Frontal cortex (tissue), 4 donors: Measurements from ENCODE around the gene CIAO1. TPM values are rescaled to one million over a fixed set of nuclear protein-coding genes. Genes with fewer than 3 reads are reported as not detected.
"Not testable (repeated sequence)": the region's sequence is repeated elsewhere in the genome, so short reads cannot be mapped to it uniquely, and the experiment has no call there.

Experiments used
- DNase-seq, 2 donors: peaks; one replicate each; pipeline ENCODE4 v3.0.0; 2012; ENCODE audit warnings: low spot score in 2 of 2
- FAIRE-seq: peaks from 2 replicates; lab custom pipeline; 2012; peaks lifted over from hg19 to GRCh38; lab: Jason Lieb, UNC
- total RNA-seq: library from RNA; depleted of rRNA; stranded (reverse); fragments of >200 nt; gene quantifications from one replicate; pipeline ENCODE4 v1.2.3, GENCODE V29; 2014
- donor health status: control.
- donor health status: control.
- donor health status: control.

Gene CIAO1
- 74.6 TPM for total RNA-seq

DNA sequence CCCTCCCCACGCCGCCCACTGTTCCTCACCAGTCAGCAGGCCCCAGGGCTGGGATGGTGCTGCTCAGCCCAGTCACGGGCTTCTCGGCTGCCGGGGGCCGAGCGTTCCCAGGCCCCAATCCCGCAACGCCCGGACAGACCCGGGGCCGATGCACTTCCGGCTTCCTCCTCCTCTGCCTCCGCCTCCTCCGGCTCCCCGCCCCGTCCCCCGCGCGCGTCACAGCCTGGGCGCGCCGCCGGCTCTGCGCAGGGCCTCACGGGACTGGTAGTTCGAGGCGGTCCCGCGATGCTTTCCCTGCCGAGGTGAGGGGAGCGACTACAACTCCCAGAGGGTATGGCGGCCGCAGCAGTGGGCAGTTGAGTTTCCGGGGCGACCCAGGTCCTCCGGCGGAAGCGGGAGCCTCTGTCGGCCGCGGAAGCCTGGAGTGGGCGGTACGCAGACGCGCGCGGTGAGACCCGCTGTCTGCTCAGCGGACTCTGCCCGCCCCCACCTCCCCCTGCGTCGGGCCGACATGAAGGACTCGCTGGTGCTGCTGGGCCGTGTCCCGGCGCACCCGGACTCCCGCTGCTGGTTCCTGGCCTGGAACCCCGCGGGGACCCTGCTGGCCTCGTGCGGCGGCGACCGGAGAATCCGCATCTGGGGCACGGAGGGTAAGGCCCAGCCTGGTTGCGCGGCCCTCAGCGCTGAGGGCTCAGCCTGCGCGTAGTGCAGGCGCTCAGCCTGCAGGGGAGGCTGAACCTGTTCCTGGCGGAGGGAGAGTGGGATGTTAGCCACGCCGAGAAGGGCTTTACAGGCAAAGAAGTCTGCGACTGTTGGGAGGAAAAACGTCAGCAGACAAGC is at the start of gene CIAO1, which contains the start of gene TMEM127:
CIAO1 (plus strand) TSS at position 386 of the 840 bp plus-strand sequence; CDS start at position 512, 126 bp downstream.
TMEM127 (minus strand) TSS at position 158 of the 840 bp plus-strand sequence. CDS start 616 bp downstream, outside the sequence.
- DNase-seq (peak; percentile 98 to 99), FAIRE-seq (no peak)

GRCh38 chr2:96218508-96219131 is 47.4 kb upstream of the CIAO1 start:
- FAIRE-seq (no peak), DNase-seq (no peak)

DNA sequence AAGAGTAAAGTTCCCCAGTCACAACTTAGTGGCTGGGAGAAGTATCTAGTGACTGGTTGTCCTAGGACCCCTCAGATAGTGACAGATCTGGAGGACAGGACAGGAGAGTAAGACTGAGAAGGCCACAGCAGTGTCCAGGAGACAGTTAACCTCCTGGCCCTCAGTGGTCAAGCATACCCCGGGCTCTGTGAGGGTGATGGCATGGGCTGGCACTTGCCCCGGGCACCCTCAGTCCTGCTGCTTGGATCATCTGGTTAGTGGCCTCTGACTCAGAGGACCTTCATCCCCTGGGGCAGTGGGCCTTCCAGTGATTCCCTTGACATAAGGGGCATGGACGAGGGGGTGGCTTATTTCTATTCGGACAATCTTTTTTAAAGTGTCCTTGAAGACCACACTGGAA is 46.1 kb upstream of the CIAO1 start:
- FAIRE-seq, DNase-seq: not testable (repeated sequence)

DNA sequence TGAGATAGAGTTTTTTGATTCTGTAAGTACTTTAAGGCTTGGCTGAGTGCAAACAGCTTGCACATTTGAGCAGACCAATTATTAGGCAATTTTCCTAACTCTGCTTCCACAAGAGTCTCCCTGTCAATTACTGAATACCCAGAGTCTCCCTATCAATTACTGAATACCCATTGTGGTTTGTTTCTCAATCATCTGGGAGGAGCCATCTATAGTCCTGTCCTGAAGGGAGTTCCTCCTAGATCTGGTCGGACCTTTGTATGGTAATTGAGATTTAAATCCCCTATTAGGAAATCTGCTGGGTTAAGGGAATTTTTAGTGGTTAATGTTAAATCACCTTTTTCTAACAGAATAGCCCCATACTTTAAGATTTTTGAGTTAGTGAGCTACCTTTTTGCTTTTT is 44.9 kb upstream of the CIAO1 start:
- DNase-seq, FAIRE-seq: not testable (repeated sequence)

DNA sequence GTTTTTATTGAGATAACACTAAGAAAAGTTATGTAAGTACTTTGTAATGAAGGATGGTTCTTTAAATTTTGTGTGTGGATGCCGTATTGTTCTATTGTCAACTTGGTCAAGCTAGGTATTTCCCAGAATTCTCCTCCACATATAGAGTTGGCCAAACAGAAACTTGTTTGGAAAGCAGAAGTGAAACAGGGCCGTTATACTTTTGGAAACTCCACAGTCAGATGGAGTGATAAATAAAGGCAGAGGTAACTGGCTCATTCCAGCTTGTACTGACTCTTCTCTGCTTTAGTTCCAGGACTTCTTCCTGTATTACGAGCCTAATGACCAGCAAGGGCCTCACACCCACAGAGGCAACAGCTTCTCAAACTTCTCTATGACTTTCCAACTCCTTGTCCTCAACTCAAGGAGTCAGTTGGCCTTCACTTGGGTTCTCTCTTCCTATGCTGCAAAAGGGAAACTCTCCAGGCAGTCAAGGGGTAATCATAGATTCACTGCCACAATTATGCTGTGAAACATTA is 41.0 kb upstream of the CIAO1 start:
- FAIRE-seq (no peak), DNase-seq (no peak)

- DNase-seq (no peak), FAIRE-seq (no peak)
These were observed 34.7 kb upstream of the CIAO1 start for GRCh38 chr2:96231316-96231715.

- DNase-seq (no peak), FAIRE-seq (no peak)
These were observed 32.6 kb upstream of the CIAO1 start for GRCh38 chr2:96233436-96233835.

GRCh38 chr2:96233880-96234316 is 32.1 kb upstream of the CIAO1 start:
- DNase-seq (no peak), FAIRE-seq (no peak)

DNA sequence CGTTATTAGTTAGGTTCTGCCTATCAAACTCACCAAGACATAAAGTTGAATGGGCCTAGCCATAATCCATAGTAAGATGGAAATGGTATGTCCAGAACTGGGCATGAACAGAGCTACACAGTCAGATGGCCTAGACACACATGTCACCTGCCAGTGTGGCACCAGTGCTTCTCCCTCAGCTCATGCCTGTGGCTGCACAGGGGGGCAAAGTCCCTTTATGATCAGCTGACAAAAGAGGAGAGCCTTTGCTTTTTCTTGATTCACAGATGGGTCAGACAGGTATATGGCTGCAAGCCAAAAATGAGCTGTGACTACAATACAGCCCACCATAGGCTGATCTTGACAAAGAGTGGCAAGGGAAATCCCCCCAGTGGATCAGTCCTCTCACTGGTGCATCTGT is 29.1 kb upstream of the CIAO1 start:
- DNase-seq (no peak), FAIRE-seq (no peak)

GRCh38 chr2:96238266-96238665 is 27.8 kb upstream of the CIAO1 start:
- DNase-seq: no peak

GRCh38 chr2:96239091-96239490 is 26.9 kb upstream of the CIAO1 start:
- FAIRE-seq: no peak
- no peak for DNase-seq

More at GRCh38 chr2:96238266-96238665, 27.8 kb upstream of the CIAO1 start:
- no peak for FAIRE-seq

GRCh38 chr2:96239745-96240264 is 26.2 kb upstream of the CIAO1 start:
- DNase-seq: no peak
- FAIRE-seq: no peak

GRCh38 chr2:96240341-96241038 is 25.5 kb upstream of the CIAO1 start:
- FAIRE-seq (no peak), DNase-seq (no peak)

DNA sequence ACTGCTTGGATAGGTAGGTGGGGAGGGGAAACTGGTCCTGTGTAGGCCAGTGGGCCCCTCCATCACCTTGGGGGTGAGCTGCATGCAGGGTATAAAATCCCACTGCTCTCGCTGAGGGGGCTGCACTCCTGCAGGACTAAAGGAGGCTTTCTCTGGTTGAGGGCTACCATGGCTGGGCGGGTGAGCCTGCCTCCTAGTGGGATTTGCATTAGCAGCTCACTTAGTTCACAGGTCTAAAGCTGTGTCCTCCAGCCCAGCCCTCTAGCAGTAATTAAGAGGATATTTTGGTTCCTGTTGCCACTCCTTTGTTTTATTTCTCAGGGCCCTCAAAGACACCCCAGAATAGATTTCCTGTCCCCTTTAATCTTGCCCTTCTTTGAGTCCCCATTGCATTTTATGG is 24.8 kb upstream of the CIAO1 start:
- FAIRE-seq: no peak
- no peak for DNase-seq

DNA sequence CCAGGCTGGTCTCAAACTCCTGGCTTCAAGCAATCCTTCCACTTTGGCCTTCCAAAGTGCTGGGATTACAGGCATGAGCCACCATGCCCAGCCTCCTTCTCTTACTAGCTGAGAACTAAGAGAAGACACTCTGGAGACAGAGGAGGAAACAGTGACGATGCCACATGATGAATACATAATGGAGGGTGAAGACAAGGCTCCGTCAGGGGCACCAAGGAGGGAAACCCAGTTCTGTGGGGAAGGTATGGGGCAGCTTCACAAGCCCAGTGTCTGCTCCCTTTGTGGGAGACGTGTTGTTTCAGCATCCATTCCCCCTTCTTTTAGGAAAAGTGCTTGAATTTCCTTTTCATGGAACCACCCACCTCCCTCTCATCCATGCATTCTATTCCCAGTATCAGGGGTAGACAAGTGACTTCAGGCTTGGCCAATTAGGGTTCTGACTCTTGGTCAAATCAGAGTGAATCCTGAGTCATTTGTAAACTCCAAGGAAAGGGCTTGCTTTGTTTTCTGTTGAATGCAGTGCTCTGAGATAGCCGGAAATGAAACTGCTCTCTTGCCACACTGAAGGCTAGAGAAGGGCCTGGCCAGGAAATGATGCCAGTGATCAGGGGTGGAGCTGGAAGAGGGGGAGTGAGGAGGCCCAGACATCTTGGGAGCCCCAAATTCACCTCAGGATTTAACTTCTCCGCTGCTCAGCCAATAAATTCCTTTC is 24.0 kb upstream of the CIAO1 start:
- FAIRE-seq (no peak), DNase-seq (no peak)

DNA sequence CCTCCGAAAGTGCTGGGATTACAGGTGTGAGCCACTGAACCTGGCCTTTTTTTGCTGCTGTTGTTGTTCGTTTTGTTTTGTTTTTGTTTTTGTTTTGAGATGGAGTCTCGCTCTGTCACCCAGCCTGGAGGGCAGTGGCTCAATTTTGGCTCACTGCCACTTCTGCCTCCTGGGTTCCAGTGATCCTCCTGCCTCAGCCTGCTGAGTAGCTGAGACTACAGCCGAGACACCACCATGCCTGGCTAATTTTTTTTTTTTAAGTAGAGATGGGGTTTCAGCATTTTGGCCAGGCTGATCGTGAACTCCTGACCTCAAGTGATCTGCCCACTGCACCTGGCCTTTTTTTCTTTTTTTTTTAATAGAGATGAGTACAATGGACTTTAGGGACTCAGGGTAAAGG is 22.2 kb upstream of the CIAO1 start:
- DNase-seq (no peak), FAIRE-seq (no peak)

GRCh38 chr2:96245609-96246390 is 20.2 kb upstream of the CIAO1 start:
- FAIRE-seq: no peak
- DNase-seq: no peak

DNA sequence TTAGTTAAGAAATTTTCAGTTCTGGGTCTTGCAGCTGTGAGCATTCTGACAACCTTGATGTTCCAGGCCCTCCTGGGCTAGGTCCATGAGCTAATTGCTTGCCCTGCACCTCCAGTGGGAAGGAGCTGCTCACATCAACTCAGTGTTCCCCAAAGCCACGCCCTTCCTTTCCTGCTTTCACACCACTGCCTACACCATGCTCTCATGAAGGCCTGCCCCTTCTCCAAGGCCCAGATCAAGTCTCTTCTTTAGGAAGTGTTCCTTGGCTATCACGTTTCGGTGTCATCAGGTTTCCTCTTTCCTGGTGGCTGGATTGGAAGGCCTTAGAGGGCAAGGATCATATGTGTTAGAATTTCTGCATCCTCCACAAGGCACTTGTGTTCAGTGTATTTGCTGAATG is 19.0 kb upstream of the CIAO1 start:
- DNase-seq: no peak
- no peak for FAIRE-seq

DNA sequence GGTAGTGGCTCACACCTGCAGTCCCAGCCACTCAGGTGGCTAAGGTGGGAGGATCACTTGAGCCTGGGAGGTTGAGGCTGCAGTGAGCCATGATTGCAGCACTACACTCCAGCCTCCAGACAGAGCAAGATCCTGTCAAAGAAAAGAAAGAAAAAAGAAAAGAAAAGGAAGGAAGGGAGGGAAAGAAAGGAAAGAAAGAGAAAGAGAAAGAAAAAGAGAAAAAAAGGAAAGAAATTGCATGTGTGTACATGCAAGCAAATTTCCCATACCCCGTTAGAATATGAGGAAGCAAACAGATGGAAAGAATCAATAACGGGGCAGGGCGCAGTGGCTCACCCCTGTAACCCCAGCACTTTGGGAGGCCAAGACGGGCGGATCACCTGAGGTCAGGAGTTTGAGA is 18.1 kb upstream of the CIAO1 start:
- DNase-seq (no peak), FAIRE-seq (no peak)
